ENCODE data around the gene EMILIN2.

DNA sequence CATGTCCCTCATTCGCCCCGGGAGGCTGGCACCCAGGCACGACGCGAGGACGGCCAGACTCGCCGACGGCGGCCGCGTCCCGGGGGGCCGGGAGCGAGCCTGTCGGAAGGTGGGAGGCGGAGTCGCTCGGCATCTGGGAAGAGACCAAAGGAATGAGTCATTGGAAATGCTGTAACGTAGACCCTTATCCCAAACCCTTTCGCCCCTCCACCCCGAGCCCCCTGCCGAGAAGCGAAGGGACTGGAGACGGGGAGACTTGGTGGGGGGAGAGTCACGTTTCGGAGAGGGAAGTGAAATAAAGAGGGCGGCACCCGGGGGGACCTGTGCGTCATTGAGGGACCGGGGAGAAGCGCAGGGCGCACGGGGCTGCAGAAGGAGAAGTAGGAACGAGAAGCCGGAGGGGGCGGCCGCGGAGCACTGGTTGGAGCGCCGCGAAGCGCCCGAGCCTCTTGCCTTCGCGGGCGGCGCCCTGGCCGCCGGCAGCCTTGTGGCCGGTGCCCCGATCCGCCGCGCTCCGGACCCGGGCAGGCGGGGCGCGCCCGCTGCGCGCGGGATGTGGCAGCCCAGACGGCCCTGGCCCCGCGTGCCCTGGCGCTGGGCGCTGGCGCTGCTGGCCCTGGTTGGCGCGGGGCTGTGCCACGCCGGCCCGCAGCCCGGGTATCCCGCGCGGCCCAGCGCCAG lies at the start of gene EMILIN2:
- TF ChIP-seq ZNF316 (IDR thresholded peaks at IDR 0.05), result no peak
- TF ChIP-seq, protein P1, sequence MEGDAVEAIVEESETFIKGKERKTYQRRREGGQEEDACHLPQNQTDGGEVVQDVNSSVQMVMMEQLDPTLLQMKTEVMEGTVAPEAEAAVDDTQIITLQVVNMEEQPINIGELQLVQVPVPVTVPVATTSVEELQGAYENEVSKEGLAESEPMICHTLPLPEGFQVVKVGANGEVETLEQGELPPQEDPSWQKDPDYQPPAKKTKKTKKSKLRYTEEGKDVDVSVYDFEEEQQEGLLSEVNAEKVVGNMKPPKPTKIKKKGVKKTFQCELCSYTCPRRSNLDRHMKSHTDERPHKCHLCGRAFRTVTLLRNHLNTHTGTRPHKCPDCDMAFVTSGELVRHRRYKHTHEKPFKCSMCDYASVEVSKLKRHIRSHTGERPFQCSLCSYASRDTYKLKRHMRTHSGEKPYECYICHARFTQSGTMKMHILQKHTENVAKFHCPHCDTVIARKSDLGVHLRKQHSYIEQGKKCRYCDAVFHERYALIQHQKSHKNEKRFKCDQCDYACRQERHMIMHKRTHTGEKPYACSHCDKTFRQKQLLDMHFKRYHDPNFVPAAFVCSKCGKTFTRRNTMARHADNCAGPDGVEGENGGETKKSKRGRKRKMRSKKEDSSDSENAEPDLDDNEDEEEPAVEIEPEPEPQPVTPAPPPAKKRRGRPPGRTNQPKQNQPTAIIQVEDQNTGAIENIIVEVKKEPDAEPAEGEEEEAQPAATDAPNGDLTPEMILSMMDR (IDR thresholded peaks at IDR 0.05 in 2 of 3, conservative IDR thresholded peaks at IDR 0.05 in 1 of 3; ENCODE audit: insufficient read depth in 2 of 3, low read depth in 1 of 3, low read length in 3 of 3), result no peak
- TF ChIP-seq HNRNPL (IDR thresholded peaks at IDR 0.05; ENCODE audit: low read depth, low read length), result no peak
- TF ChIP-seq CBX5 (IDR thresholded peaks at IDR 0.05; ENCODE audit: borderline replicate concordance, low read depth), result no peak
- TF ChIP-seq EZH2 (IDR thresholded peaks at IDR 0.05; ENCODE audit: borderline replicate concordance, low read depth, low read length), result 0 out of 2 replicates have a peak, but pooled peaks have one; percentile 54
- no peak for TF ChIP-seq SIN3A (IDR thresholded peaks at IDR 0.05; ENCODE audit: borderline replicate concordance in 2 of 2, control insufficient read depth in 1 of 2, low read depth in 2 of 2, low read length in 2 of 2)
- TF ChIP-seq POLR2AphosphoS5 (IDR thresholded peaks at IDR 0.05; ENCODE audit: control insufficient read depth, insufficient read depth, low read depth, low read length), result no peak
- TF ChIP-seq ZNF561 (CRISPR knock-in tag; conservative IDR thresholded peaks at IDR 0.05), result no peak
